Peyer's patch (tissue), 4 donors: ENCODE measurements around the gene PTPRU.
A peak's percentile ranks its signal among the peaks of the same experiment; 100 is the strongest.

Source experiments
- POLR2A ChIP-seq, 2 donors: fragments of 450-650 bp; IDR thresholded peaks; one replicate each; pipeline ENCODE4 v1.5.1; 2017; ENCODE audit warnings: antibody characterized with exemption in 2 of 2, mild to moderate bottlenecking in 2 of 2, moderate library complexity in 2 of 2
- TF ChIP-seq, protein P1 (sequence below), 6 experiments: fragments of 450-650 bp in 4 of 6; fragments of 200-600 bp in 2 of 6; sonication (generic) in 1 of 6; IDR thresholded peaks; one replicate each; pipeline ENCODE4 v1.5.1; 2017 to 2019; ENCODE audit warnings: antibody characterized with exemption in 6 of 6, mild to moderate bottlenecking in 3 of 6, moderate library complexity in 1 of 6

DNA sequence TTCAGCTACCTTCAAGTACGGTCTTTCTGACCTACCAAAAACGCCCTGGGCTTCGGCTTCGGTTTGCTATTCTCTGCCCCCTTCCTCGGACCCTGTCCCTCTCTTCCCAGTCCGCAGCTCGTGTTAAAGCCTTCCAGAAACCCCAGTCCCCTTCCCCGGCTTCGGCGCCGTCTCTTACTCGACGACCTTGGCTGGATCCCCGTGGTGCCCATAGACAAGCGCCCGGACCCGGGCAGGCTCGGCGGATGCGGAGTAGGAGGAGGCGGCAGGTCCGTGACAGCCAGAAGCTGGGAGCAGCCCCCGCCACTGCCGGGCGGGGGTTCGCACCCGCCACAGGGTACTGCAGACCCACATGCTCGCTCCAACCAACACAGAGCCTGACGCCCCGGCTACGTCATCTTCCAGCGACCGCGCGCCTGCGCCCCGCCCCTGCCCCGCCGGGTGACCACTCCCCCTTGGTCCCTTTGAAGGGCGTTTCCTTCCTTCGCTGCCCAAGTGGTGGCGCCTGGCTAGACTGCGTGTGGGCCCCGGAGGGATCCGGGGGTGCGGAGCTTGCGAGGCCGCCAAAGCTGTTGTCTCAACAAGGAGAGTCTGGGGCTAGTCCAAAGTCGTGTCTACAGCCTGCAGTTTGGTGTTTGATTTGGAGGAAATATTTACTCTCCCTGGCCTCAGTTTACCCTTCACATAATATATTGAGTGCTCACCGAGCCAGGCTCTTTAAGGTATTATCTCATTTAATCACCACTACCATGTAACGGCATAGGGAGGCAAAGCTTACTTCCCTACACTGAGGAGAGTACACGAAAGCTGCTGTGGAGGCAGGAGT is 5.6 kb upstream of the PTPRU start, which contains the start of gene MECR:
- TF ChIP-seq, protein P1, sequence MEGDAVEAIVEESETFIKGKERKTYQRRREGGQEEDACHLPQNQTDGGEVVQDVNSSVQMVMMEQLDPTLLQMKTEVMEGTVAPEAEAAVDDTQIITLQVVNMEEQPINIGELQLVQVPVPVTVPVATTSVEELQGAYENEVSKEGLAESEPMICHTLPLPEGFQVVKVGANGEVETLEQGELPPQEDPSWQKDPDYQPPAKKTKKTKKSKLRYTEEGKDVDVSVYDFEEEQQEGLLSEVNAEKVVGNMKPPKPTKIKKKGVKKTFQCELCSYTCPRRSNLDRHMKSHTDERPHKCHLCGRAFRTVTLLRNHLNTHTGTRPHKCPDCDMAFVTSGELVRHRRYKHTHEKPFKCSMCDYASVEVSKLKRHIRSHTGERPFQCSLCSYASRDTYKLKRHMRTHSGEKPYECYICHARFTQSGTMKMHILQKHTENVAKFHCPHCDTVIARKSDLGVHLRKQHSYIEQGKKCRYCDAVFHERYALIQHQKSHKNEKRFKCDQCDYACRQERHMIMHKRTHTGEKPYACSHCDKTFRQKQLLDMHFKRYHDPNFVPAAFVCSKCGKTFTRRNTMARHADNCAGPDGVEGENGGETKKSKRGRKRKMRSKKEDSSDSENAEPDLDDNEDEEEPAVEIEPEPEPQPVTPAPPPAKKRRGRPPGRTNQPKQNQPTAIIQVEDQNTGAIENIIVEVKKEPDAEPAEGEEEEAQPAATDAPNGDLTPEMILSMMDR (IDR thresholded peaks at IDR 0.05), result peak in 2 of 6 experiments; percentile 20 to 40
- peak in 1 of 2 donors; percentile 55 for TF ChIP-seq POLR2A (IDR thresholded peaks at IDR 0.05)
